Loucy (cell line): ENCODE measurements around the gene TSPAN9.

Experiments used
- EZH2phosphoT487 ChIP-seq: fragments of 200-600 bp; IDR thresholded peaks from 2 replicates; pipeline ENCODE4 v1.6.1; 2018; ENCODE audit warnings: antibody characterized with exemption, mild to moderate bottlenecking, moderate library complexity, borderline replicate concordance
- TF ChIP-seq, protein P1 (sequence below): fragments of 200-600 bp; sonication (generic); conservative IDR thresholded peaks from 2 replicates; pipeline ENCODE4 v1.5.1; 2014; ENCODE audit warnings: mild to moderate bottlenecking, antibody characterized with exemption, low read length

DNA sequence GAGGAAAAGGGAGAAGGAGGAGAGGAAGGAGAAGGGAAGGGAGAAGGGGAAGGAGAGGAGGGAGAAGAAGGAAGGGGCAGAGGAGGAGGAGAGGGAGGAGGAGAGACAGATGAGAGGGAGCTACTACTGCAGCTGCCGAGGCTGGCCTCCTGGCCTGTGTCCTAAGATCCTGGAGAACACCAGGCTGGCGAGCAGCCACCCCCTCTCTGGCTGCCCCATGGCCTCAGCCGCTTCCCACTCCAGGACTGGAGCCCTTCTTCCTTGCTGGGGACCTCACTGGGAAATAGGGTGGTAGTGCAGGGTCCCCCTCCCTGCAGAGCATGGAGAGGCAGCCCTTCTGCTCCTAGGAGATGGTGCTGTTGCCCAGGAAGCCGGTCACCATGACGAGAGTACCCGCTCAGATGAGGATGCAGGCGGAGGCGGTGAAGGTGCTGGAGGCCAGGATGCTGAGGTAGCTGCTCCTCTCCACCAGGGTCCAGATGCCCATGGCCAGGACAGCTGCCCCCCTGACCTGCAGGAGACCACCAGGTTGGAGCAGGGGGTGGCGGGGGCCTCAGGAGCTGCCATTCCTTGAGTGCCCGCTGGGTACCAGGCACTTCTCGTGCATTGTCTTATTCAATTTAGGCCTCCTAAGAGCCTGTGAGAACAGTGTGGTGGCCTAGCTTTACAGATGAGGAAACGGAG, 246.0 kb downstream of the TSPAN9 start:
- TF ChIP-seq, protein P1, sequence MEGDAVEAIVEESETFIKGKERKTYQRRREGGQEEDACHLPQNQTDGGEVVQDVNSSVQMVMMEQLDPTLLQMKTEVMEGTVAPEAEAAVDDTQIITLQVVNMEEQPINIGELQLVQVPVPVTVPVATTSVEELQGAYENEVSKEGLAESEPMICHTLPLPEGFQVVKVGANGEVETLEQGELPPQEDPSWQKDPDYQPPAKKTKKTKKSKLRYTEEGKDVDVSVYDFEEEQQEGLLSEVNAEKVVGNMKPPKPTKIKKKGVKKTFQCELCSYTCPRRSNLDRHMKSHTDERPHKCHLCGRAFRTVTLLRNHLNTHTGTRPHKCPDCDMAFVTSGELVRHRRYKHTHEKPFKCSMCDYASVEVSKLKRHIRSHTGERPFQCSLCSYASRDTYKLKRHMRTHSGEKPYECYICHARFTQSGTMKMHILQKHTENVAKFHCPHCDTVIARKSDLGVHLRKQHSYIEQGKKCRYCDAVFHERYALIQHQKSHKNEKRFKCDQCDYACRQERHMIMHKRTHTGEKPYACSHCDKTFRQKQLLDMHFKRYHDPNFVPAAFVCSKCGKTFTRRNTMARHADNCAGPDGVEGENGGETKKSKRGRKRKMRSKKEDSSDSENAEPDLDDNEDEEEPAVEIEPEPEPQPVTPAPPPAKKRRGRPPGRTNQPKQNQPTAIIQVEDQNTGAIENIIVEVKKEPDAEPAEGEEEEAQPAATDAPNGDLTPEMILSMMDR = no peak
- TF ChIP-seq EZH2phosphoT487 = no peak
